Dermis blood vessel endothelial cell (primary cell): Measurements from ENCODE around the gene PCDH9. TPM values are rescaled to one million over a fixed set of nuclear protein-coding genes. Genes with fewer than 3 reads are reported as not detected.

Experiments used
- DNase-seq: peaks from one replicate; pipeline ENCODE4 v3.0.0; 2010
- total RNA-seq: library from RNA; depleted of rRNA; stranded (reverse); fragments of >200 nt; gene quantifications from 2 replicates; pipeline ENCODE4 v1.2.3, GENCODE V29; 2014

PCDH9 gene
- total RNA-seq, 1 donor from 2014 or later, result 0.68 TPM

GRCh38 chr13:67077132-67077531, 153.0 kb downstream of the PCDH9 start:
- DNase-seq, result no peak

GRCh38 chr13:67076378-67076777, 153.8 kb downstream of the PCDH9 start:
- no peak for DNase-seq

- DNase-seq, result peak; percentile 37
Measured at GRCh38 chr13:67075239-67075638, 154.9 kb downstream of the PCDH9 start.

- DNase-seq, result no peak
Measured at GRCh38 chr13:67071918-67072598, 158.1 kb downstream of the PCDH9 start.

- no peak for DNase-seq
Measured at GRCh38 chr13:67070306-67070705, 159.8 kb downstream of the PCDH9 start.

- DNase-seq, result no peak
Measured at GRCh38 chr13:67069117-67069767, 160.9 kb downstream of the PCDH9 start.

- DNase-seq, result no peak
Measured at GRCh38 chr13:67064920-67065319, 165.2 kb downstream of the PCDH9 start.

- no peak for DNase-seq
Measured at GRCh38 chr13:67063036-67063435, 167.1 kb downstream of the PCDH9 start.

GRCh38 chr13:67062160-67062559, 168.0 kb downstream of the PCDH9 start:
- DNase-seq, result no peak

GRCh38 chr13:67061750-67062149, 168.4 kb downstream of the PCDH9 start:
- no peak for DNase-seq

- no peak for DNase-seq
Measured at GRCh38 chr13:67052550-67053490, 177.3 kb downstream of the PCDH9 start.

- DNase-seq, result no peak
Measured at GRCh38 chr13:67049744-67050143, 180.4 kb downstream of the PCDH9 start.

- no peak for DNase-seq
Measured at GRCh38 chr13:67048821-67049150, 181.3 kb downstream of the PCDH9 start.

GRCh38 chr13:67048084-67048820, 181.9 kb downstream of the PCDH9 start:
- peak; percentile 52 for DNase-seq

- DNase-seq, result no peak
Measured at GRCh38 chr13:67045357-67045756, 184.8 kb downstream of the PCDH9 start.

GRCh38 chr13:67043901-67044300, 186.2 kb downstream of the PCDH9 start:
- no peak for DNase-seq

- no peak for DNase-seq
Measured at GRCh38 chr13:67042556-67042955, 187.6 kb downstream of the PCDH9 start.

- DNase-seq, result no peak
Measured at GRCh38 chr13:67036699-67037457, 193.3 kb downstream of the PCDH9 start.

- DNase-seq, result no peak
Measured at GRCh38 chr13:67033170-67033569, 197.0 kb downstream of the PCDH9 start.

GRCh38 chr13:67023130-67023876, 206.8 kb downstream of the PCDH9 start:
- peak; percentile 1 for DNase-seq

- DNase-seq, result no peak
Measured at GRCh38 chr13:67018775-67019174, 211.4 kb downstream of the PCDH9 start.
